NOMO-1 treated with dmso at 0.1 percent for 144 hours (cell line): ENCODE data around the gene KRTAP4-2.
"Not testable (repeated sequence)": the region's sequence is repeated elsewhere in the genome, so short reads cannot be mapped to it uniquely, and the experiment has no call there.

Experiments used
- DNase-seq: peaks from one replicate; lab custom pipeline; 2025; ENCODE audit not compliant: unreplicated experiment; lab: John Stamatoyannopoulos, UW

KRTAP4-2 gene

GRCh38 chr17:41163828-41164227 lies 14.2 kb downstream of the KRTAP4-2 start:
- DNase-seq: no peak

DNA sequence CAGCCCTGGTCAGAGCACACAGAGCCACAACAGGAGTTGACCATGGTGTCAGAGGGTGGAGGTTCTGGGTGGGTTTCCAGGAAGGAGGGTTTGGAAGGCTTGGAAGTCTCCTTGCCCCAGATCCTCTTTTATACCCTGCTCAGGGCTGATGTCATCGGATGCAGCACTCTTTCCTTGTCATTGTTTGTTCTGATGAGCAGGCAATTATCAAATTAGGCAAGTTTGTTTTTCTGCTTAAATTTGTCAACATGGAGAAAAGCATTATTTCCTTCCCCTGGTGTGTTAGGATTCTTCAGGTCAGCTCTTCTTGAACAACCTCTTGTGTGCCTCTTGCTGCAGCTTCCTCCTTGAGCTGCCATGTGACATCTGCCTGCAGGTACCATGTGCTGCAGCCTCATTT lies 17.4 kb downstream of the KRTAP4-2 start, which contains the start of gene KRTAP4-4:
KRTAP4-4 (minus strand) TSS at position 101 of the 400 bp plus-strand sequence; CDS start at position 44, 57 bp downstream.
- DNase-seq: no peak

DNA sequence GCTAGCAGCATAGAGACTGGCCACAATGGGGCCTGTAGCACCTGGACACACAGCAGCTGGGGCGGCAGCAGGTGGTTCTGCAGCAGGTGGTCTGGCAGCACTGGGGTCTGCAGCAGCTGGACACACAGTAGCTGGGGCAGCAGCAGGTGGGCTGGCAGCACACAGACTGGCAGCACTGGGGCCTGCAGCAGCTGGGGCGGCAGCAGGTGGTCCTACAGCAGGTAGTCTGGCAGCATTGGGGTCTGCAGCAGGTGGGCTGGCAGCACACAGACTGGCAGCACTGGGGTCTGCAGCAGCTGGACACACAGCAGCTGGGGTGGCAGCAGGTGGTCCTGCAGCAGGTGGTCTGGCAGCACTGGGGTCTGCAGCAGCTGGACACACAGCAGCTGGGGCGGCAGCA lies 17.8 kb downstream of the KRTAP4-2 start:
- not testable (repeated sequence) for DNase-seq

- no peak for DNase-seq
Measured at GRCh38 chr17:41153856-41154255, 24.2 kb downstream of the KRTAP4-2 start.

DNA sequence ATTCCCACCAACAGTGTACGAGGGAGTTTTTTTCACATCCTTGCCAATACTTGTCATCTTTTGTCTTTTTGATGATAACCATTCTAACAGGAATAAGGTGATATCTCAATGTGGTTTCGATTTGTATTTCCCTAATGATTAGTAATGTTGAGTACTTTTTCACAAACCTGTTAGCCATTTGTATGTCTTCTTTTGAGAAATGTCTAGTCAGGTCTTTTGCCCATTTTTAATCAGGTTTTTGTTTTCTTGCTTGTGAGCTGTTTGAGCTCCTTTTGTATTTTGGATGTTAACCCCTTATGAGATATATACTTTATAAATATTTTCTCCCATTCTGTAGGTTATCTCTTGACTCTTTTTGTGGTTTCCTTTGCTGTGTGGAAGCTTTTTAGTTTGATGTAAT lies 26.5 kb downstream of the KRTAP4-2 start:
- DNase-seq: no peak

- no peak for DNase-seq
Measured at GRCh38 chr17:41150026-41150425, 28.0 kb downstream of the KRTAP4-2 start.

DNA sequence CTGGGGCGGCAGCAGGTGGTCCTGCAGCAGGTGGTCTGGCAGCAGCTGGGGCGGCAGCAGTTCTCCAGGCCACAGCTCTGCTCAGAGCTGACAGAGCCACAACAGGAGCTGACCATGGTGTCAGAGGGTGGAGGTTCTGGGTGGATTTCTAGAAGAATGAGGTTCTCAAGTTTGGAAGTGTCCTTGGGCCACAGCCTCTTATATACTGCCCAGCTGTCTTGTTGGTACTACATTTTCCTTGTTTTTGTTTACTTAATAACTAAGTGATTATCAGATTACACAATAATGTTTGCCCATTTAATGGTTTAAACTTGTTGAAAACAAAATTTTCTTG lies 28.4 kb downstream of the KRTAP4-2 start, which contains the start of gene KRTAP4-5:
KRTAP4-5 (minus strand) TSS at position 174 of the 334 bp plus-strand sequence; CDS start at position 116, 58 bp downstream.
- DNase-seq: no peak

GRCh38 chr17:41148971-41149651 lies 28.9 kb downstream of the KRTAP4-2 start:
- DNase-seq: not testable (repeated sequence)

GRCh38 chr17:41147531-41148204 lies 30.4 kb downstream of the KRTAP4-2 start:
- DNase-seq: no peak

- no peak for DNase-seq
Measured at GRCh38 chr17:41145261-41145660, 32.8 kb downstream of the KRTAP4-2 start.

- DNase-seq: no peak
Measured at GRCh38 chr17:41144846-41145245, 33.2 kb downstream of the KRTAP4-2 start.

DNA sequence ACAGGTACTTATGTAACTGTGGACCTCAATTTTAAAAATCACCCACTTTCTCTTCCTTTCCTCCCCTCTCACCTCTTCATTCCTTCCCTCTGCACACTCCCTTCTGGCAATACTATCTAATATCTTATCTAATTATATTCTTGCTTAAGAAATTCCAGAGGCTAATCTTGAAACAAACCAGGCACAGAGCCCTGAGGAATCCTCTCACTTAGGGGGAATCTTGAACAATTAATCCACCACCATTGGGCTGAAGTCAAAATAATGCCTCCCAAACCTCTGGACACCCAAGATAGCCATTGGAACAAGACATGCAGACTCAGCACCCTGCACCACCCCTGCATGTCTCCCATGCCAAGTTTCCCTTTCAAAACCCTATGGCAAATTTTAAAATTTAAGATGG lies 36.7 kb downstream of the KRTAP4-2 start:
- DNase-seq: no peak

DNA sequence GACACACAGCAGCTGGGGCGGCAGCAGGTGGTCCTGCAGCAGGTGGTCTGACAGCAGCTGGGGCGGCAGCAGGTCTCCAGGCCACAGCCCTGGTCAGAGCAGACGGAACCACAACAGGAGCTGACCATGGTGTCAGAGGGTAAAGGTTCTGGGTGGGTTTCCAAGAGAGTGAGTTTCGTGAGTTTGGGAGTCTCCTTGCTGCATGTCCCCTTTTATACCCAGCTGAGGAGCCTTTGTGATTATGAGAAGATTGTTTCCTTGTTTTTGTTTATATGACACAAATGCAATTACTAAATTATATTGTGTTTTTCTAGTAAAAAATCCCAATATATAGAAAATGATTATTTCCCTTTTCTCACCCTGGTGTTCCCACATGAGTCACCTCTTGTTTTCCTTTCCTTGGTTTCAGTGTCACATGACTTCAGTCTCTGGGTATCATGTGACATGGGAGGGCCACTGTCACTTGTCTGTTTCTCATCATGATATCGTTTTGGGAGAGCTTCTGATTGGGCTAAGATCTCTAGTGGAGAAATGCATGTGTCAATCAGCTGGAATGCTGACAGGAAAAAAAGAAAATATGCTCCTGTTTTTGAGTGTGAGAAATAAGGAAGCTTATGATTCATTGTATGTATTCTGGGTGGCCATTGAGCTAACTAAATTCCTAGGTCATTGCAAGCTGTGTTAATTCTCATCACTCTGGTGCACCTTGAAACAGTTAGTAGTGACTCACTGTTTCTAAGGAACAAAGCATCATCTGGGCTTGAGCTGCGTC lies 37.5 kb downstream of the KRTAP4-2 start, which contains the start of gene KRTAP4-6:
KRTAP4-6 (minus strand) TSS at position 185 of the 772 bp plus-strand sequence; CDS start at position 128, 57 bp downstream.
- DNase-seq: no peak

GRCh38 chr17:41139865-41140264 lies 38.2 kb downstream of the KRTAP4-2 start:
- DNase-seq: not testable (repeated sequence)

DNA sequence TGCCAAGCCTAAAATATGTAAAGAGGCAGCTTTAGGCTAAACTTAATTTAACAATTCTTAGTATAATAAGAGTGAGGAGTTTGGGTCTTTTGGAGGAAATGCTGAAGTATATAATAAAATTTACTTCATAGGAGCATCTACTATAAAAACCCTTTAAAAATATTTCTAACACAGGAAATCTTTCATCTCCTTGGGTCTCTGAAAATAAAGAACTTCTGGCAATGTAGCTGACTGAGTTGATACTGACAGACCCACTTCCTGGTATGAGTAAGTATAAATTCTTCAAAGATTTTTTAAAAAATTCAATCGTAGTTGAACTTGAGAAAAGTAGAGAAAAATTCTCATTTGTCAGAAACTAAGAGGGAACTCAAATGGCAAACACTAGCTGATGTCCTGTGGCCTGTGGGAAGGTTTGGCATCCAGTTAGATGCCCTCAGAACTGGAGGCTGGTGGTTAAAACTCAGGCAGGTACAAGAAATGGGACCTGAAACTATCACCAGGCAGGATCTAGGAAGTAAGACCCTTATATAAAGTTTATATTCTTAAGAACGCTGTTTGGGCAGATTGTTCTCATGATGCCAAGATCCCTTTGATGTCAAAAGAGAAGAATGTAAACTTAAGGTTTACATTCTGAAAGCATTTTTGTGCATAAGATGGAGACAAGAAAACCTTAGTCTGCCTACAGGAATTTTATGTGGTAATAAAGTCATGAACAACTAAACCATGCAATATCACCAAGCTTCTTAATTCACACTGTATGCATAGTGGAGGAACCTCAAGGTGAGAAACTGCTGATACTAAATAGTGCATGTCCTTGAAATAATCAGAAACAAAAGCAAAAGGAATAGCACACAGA lies 43.9 kb downstream of the KRTAP4-2 start:
- DNase-seq: no peak

- no peak for DNase-seq
Measured at GRCh38 chr17:41131979-41132378, 46.0 kb downstream of the KRTAP4-2 start.
